H9 (cell line): ENCODE data around the gene CACNG5. TPM values are rescaled to one million over a fixed set of nuclear protein-coding genes. Genes with fewer than 3 reads are reported as not detected.

Source experiments
- DNase-seq: peaks from one replicate; pipeline ENCODE4 v3.0.0-alpha.2; 2017
- H2AFZ ChIP-seq: one replicate; pipeline ENCODE4 v1.6.1; 2013; ENCODE audit warnings: mild to moderate bottlenecking, low read length, control low read depth, moderate library complexity
- H2AK5ac ChIP-seq: 2 replicates; pipeline ENCODE4 v1.6.1; 2013; ENCODE audit warnings: low read length, control low read depth, mixed read lengths; ENCODE audit not compliant: insufficient read length
- H2BK120ac ChIP-seq: one replicate; pipeline ENCODE4 v1.6.1; 2013; ENCODE audit warnings: low read depth, mild to moderate bottlenecking, low read length, control low read depth, inconsistent platforms; ENCODE audit not compliant: poor library complexity, severe bottlenecking
- H2BK12ac ChIP-seq: 2 replicates; pipeline ENCODE4 v1.6.1; 2013; ENCODE audit warnings: low read length, control low read depth, mixed read lengths, low read depth; ENCODE audit not compliant: insufficient read length
- H2BK15ac ChIP-seq: 2 replicates; pipeline ENCODE4 v1.6.1; 2013; ENCODE audit warnings: low read depth, low read length, control low read depth
- H2BK20ac ChIP-seq: one replicate; pipeline ENCODE4 v1.6.1; 2013; ENCODE audit warnings: low read depth, mild to moderate bottlenecking, low read length, control low read depth, inconsistent platforms; ENCODE audit not compliant: poor library complexity, severe bottlenecking
- H2BK5ac ChIP-seq: 2 replicates; pipeline ENCODE4 v1.6.1; 2013; ENCODE audit warnings: low read length, control low read depth, mixed read lengths; ENCODE audit not compliant: insufficient read length
- H3K14ac ChIP-seq: 2 replicates; pipeline ENCODE4 v1.6.1; 2013; ENCODE audit warnings: low read length, control low read depth; ENCODE audit not compliant: insufficient read depth
- H3K18ac ChIP-seq: 2 replicates; pipeline ENCODE4 v1.6.1; 2013; ENCODE audit warnings: low read depth, mild to moderate bottlenecking, mixed read lengths, low read length, control low read depth; ENCODE audit not compliant: insufficient read length
- H3K23ac ChIP-seq: 2 replicates; pipeline ENCODE4 v1.6.1; 2013; ENCODE audit warnings: low read length, control low read depth, mixed read lengths, low read depth; ENCODE audit not compliant: insufficient read length
- H3K23me2 ChIP-seq: 2 replicates; pipeline ENCODE4 v1.6.1; 2013; ENCODE audit warnings: low read depth, mild to moderate bottlenecking, mixed read lengths, low read length, control low read depth; ENCODE audit not compliant: insufficient read length, poor library complexity, severe bottlenecking
- H3K27ac ChIP-seq: 2 replicates; pipeline ENCODE4 v1.5.1; 2013; ENCODE audit warnings: low read length, control low read depth, mixed read lengths, low read depth; ENCODE audit not compliant: insufficient read length
- H3K27me3 ChIP-seq: 2 replicates; pipeline ENCODE4 v1.6.1; 2013; ENCODE audit warnings: low read length, control low read depth, inconsistent platforms; ENCODE audit not compliant: insufficient read depth
- H3K4ac ChIP-seq: 2 replicates; pipeline ENCODE4 v1.6.1; 2013; ENCODE audit warnings: low read depth, mild to moderate bottlenecking, control low read depth, inconsistent platforms, low read length, moderate library complexity
- H3K4me1 ChIP-seq: 2 replicates; pipeline ENCODE4 v1.6.1; 2013; ENCODE audit warnings: low read length, control low read depth, inconsistent platforms; ENCODE audit not compliant: insufficient read depth
- H3K4me2 ChIP-seq: 2 replicates; pipeline ENCODE4 v1.6.1; 2013; ENCODE audit warnings: low read length, control low read depth, mixed read lengths; ENCODE audit not compliant: insufficient read length, insufficient read depth
- H3K56ac ChIP-seq: 2 replicates; pipeline ENCODE4 v1.6.1; 2013; ENCODE audit warnings: low read depth, mild to moderate bottlenecking, mixed read lengths, low read length, control low read depth; ENCODE audit not compliant: insufficient read length
- H3K79me1 ChIP-seq: 2 replicates; pipeline ENCODE4 v1.6.1; 2013; ENCODE audit warnings: low read depth, mild to moderate bottlenecking, moderate library complexity, low read length, control low read depth, inconsistent platforms; ENCODE audit not compliant: insufficient read depth, poor library complexity, severe bottlenecking
- H3K79me2 ChIP-seq: 2 replicates; pipeline ENCODE4 v1.6.1; 2013; ENCODE audit warnings: low read length, control low read depth, inconsistent platforms; ENCODE audit not compliant: insufficient read depth
- H3K9ac ChIP-seq: 2 replicates; pipeline ENCODE4 v1.6.1; 2013; ENCODE audit warnings: low read length, control low read depth, mixed read lengths; ENCODE audit not compliant: insufficient read length; ENCODE audit errors: extremely low read depth
- H3K9me3 ChIP-seq: one replicate; pipeline ENCODE4 v1.6.1; 2013; ENCODE audit warnings: low read depth, low read length, inconsistent platforms; ENCODE audit not compliant: control insufficient read depth
- H3T11ph ChIP-seq: one replicate; pipeline ENCODE4 v1.6.1; 2013; ENCODE audit warnings: mild to moderate bottlenecking, low read length, control low read depth, inconsistent platforms
- H4K20me1 ChIP-seq: one replicate; pipeline ENCODE4 v1.6.1; 2013; ENCODE audit not compliant: control insufficient read depth, insufficient read length, insufficient read depth
- H4K5ac ChIP-seq: 2 replicates; pipeline ENCODE4 v1.6.1; 2013; ENCODE audit warnings: low read depth, mild to moderate bottlenecking, mixed read lengths, low read length, control low read depth; ENCODE audit not compliant: insufficient read length
- H4K8ac ChIP-seq: replicated peaks from 2 replicates; pipeline ENCODE4 v1.6.1; 2013; ENCODE audit warnings: low read length, control low read depth, mixed read lengths, low read depth; ENCODE audit not compliant: insufficient read length
- H4K91ac ChIP-seq: 2 replicates; pipeline ENCODE4 v1.6.1; 2013; ENCODE audit warnings: low read depth, mild to moderate bottlenecking, moderate library complexity, mixed read lengths, low read length, control low read depth; ENCODE audit not compliant: insufficient read length
- H3K27ac Mint-ChIP-seq, 3 experiments: 2 replicates in 2 of 3; 3 replicates in 1 of 3; pipeline ENCODE4 v1.8.0; 2020 to 2021; ENCODE audit warnings: mixed read lengths in 3 of 3, mild to moderate bottlenecking in 1 of 3, moderate library complexity in 1 of 3
- H3K27me3 Mint-ChIP-seq: 2 replicates; pipeline ENCODE4 v1.8.0; 2021; ENCODE audit warnings: low read depth, mild to moderate bottlenecking, moderate library complexity, mixed read lengths
- H3K36me3 Mint-ChIP-seq, 3 experiments: 2 replicates in 2 of 3; 3 replicates in 1 of 3; pipeline ENCODE4 v1.8.0; 2020 to 2021; ENCODE audit warnings: low read depth in 3 of 3, mixed read lengths in 3 of 3; ENCODE audit not compliant: insufficient read depth in 1 of 3
- H3K4me1 Mint-ChIP-seq, 2 experiments: 2 replicates each; pipeline ENCODE4 v1.8.0; 2020; ENCODE audit warnings: mixed read lengths in 2 of 2
- H3K4me3 Mint-ChIP-seq, 2 experiments: 2 replicates in 1 of 2; 3 replicates in 1 of 2; pipeline ENCODE4 v1.8.0; 2020 to 2021; ENCODE audit warnings: mild to moderate bottlenecking in 2 of 2, mixed read lengths in 2 of 2, moderate library complexity in 1 of 2
- H3K9me3 Mint-ChIP-seq, 2 experiments: 2 replicates in 1 of 2; 3 replicates in 1 of 2; pipeline ENCODE4 v1.8.0; 2020; ENCODE audit warnings: mild to moderate bottlenecking in 2 of 2, mixed read lengths in 2 of 2, moderate library complexity in 1 of 2
- WGBS: extraction: QIAGEN DNeasy Blood & Tissue Kit; methylation state at CpG from one replicate; pipeline ENCODE4 v1.1.7; 2013; ENCODE audit warnings: missing lambda C conversion rate, low lambda C conversion rate, mixed read lengths; ENCODE audit not compliant: insufficient read length; ENCODE audit errors: extremely low coverage; 5-methylcytosine and 5-hydroxymethylcytosine counted together
- total RNA-seq: library from RNA; stranded (reverse); gene quantifications from 2 replicates; pipeline ENCODE4 v1.2.1, GENCODE V29; 2021
- TF ChIP-seq, protein P1 (sequence below): fragments of 200-600 bp; sonication (generic); conservative IDR thresholded peaks from 3 replicates; pipeline ENCODE4 v1.8.0; 2021; ENCODE audit warnings: antibody characterized with exemption, mild to moderate bottlenecking

Gene CACNG5
- total RNA-seq, 1 experiment from 2014 or later = 1.6 TPM

DNA sequence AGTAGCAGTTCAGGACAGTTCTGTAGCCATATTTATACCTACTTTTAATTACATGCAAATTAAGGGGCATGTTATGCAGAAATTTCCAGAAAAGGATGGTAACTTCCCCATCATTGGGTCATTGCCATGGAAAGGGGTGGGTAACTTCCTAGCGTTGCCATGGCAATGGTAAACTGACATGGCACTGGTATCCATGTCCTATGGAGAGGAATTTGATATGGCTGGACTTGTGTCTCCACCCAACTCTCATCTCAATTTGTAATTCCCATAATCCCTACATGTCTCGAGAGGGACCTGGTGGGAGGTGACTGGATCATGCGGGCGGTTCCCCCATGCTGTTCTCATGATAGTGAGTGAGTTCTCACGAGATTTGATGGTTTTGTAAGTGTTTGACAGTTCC, 94.0 kb downstream of the CACNG5 start:
- Histone ChIP-seq H4K5ac (no peak overlapping the region), H2AK5ac (no peak overlapping the region), H4K20me1 (no peaks in the 10 kb centered on the region), H3K27ac (no peak overlapping the region), H3K9me3 (no peaks in the 10 kb centered on the region), H3K56ac (no peak overlapping the region), H2BK20ac (no peak overlapping the region), H3K14ac (no peak overlapping the region), H3K23ac (no peak overlapping the region), H3K79me1 (no peaks in the 10 kb centered on the region), H3T11ph (no peak overlapping the region), H2BK12ac (no peak overlapping the region), H2BK15ac (no peak overlapping the region), H3K27me3 (no peaks in the 10 kb centered on the region), H2AFZ (no peak overlapping the region), H2BK120ac (no peak overlapping the region), H3K23me2 (no peaks in the 10 kb centered on the region), H3K18ac (no peak overlapping the region), H3K79me2 (no peaks in the 10 kb centered on the region), H2BK5ac (no peak overlapping the region), H3K4ac (no peak overlapping the region), H4K91ac (no peak overlapping the region), H3K4me2 (no peak overlapping the region), H4K8ac (no peak overlapping the region), H3K9ac (no peak overlapping the region), H3K4me1 (no peaks in the 10 kb centered on the region)
- Mint-ChIP-seq H3K27ac (no peak overlapping the region), H3K4me3 (no peak overlapping the region), H3K36me3 (no peaks in the 10 kb centered on the region), H3K9me3 (0 out of 5 replicates have a peak, but pooled peaks cover 0 to under 1% of the 10 kb centered on the region in 2 experiments), H3K27me3 (peaks cover 6% of the 10 kb centered on the region), H3K4me1 (peaks cover 2% of the 10 kb centered on the region in 2 experiments)
- DNase-seq = no peak
- WGBS = no CpG with 5 or more reads among the region's 5 CpGs
- TF ChIP-seq, protein P1, sequence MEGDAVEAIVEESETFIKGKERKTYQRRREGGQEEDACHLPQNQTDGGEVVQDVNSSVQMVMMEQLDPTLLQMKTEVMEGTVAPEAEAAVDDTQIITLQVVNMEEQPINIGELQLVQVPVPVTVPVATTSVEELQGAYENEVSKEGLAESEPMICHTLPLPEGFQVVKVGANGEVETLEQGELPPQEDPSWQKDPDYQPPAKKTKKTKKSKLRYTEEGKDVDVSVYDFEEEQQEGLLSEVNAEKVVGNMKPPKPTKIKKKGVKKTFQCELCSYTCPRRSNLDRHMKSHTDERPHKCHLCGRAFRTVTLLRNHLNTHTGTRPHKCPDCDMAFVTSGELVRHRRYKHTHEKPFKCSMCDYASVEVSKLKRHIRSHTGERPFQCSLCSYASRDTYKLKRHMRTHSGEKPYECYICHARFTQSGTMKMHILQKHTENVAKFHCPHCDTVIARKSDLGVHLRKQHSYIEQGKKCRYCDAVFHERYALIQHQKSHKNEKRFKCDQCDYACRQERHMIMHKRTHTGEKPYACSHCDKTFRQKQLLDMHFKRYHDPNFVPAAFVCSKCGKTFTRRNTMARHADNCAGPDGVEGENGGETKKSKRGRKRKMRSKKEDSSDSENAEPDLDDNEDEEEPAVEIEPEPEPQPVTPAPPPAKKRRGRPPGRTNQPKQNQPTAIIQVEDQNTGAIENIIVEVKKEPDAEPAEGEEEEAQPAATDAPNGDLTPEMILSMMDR = no peak
